ENCODE data around the gene NELFE.
"Not testable (repeated sequence)": the region's sequence is repeated elsewhere in the genome, so short reads cannot be mapped to it uniquely, and the experiment has no call there.

Gene NELFE

DNA sequence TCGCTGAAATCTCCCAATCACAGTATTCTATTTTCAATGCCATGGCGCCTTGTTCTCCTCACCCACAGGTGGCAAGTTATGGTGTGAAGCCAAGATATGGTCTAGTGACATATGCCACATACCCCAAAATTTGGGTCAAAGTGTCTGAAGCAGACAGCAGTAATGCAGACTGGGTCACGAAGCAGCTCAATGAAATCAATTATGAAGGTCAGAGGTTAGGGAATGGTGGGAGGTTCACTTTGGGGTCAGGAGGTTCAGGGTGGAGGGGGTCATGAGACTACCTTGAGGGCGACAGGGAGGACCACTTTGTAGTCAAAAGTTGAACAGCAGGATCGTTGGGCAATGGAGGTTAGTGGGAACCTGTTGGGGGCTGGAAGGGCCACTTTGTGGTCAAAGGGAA, 10.5 kb downstream of the NELFE start:
- no peak for DNase-seq

DNA sequence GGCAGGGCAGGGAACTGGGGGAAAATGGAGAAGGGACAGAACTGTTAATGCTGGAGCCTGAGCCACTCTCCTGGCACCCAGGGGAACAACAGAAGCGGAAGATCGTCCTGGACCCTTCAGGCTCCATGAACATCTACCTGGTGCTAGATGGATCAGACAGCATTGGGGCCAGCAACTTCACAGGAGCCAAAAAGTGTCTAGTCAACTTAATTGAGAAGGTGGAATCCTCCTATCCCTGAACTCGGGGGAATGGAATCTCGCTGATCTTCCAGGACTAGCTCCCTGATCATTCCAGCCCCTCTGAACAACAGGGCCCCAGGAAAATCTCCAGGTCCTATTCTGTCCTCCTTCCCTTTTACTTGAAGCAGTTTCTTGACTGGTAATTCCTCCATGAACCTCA, 10.9 kb downstream of the NELFE start:
- no peak for DNase-seq

DNA sequence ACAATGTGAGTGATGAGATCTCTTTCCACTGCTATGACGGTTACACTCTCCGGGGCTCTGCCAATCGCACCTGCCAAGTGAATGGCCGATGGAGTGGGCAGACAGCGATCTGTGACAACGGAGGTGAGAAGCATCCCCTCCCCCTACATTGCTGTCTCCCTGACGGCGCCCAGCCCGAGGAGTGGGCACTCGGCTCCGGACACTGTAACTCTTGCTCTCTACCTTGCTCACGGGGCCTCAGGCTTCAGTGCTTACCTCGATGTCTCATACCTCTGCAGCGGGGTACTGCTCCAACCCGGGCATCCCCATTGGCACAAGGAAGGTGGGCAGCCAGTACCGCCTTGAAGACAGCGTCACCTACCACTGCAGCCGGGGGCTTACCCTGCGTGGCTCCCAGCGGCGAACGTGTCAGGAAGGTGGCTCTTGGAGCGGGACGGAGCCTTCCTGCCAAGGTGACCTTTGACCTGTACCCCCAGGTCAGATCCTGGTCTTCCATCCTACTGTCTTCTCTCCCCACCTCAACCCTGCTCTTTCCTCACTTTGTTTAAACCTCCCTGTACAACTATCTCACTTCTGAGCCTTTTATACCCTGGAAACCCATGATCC, 11.6 kb downstream of the NELFE start:
- no peak for DNase-seq

DNA sequence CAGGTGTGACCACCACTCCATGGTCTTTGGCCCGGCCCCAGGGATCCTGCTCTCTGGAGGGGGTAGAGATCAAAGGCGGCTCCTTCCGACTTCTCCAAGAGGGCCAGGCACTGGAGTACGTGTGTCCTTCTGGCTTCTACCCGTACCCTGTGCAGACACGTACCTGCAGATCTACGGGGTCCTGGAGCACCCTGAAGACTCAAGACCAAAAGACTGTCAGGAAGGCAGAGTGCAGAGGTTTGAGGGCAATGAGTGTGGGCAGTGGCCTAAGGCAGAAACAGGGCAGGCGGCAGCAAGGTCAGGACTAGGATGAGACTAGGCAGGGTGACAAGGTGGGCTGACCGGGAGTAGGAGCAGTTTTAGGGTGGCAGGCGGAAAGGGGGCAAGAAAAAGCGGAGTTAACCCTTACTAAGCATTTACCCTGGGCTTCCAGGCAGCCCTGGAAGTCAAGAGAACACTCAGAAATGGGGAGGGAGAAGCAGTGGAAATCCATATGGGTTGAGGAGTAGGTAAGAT, 12.3 kb downstream of the NELFE start:
- DNase-seq: no peak

DNA sequence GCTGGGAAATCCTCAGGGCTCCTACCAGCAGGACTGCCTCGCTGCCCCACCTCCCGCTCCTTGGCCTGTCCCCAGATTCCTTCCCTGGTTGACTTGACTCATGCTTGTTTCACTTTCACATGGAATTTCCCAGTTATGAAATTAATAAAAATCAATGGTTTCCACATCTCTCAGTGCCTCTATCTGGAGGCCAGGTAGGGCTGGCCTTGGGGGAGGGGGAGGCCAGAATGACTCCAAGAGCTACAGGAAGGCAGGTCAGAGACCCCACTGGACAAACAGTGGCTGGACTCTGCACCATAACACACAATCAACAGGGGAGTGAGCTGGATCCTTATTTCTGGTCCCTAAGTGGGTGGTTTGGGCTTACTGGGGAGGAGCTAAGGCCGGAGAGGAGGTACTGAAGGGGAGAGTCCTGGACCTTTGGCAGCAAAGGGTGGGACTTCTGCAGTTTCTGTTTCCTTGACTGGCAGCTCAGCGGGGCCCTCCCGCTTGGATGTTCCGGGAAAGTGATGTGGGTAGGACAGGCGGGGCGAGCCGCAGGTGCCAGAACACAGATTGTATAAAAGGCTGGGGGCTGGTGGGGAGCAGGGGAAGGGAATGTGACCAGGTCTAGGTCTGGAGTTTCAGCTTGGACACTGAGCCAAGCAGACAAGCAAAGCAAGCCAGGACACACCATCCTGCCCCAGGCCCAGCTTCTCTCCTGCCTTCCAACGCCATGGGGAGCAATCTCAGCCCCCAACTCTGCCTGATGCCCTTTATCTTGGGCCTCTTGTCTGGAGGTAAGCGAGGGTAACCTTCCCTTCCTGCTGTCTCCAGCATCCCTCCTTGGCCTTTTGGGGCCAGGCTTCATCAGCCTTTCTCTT, 13.0 kb downstream of the NELFE start, which contains the start of gene CFB:
Gene CFB (plus strand): TSS at position 589 of the 863 bp plus-strand sequence. CDS start 127 bp downstream, at position 716.
- DNase-seq: no peak

DNA sequence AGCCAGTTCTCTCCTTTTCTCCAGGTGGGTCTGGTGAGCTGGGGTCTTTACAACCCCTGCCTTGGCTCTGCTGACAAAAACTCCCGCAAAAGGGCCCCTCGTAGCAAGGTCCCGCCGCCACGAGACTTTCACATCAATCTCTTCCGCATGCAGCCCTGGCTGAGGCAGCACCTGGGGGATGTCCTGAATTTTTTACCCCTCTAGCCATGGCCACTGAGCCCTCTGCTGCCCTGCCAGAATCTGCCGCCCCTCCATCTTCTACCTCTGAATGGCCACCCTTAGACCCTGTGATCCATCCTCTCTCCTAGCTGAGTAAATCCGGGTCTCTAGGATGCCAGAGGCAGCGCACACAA, 13.6 kb downstream of the NELFE start:
- DNase-seq: no peak

DNA sequence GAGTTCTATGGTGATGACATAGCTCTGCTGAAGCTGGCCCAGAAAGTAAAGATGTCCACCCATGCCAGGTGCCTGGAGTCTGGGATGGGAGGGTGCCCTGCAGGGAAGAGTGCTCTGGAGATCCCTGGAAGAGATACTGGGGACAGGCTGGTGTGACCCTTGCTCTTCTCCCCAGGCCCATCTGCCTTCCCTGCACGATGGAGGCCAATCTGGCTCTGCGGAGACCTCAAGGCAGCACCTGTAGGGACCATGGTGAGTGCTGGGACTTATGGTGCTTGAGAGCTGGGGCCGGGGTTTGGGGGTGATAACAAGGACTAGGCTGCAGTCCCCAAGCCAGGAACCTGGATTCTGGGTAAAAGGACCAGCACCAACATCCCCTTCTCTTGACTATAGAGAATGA, 15.0 kb downstream of the NELFE start:
- DNase-seq: no peak

DNA sequence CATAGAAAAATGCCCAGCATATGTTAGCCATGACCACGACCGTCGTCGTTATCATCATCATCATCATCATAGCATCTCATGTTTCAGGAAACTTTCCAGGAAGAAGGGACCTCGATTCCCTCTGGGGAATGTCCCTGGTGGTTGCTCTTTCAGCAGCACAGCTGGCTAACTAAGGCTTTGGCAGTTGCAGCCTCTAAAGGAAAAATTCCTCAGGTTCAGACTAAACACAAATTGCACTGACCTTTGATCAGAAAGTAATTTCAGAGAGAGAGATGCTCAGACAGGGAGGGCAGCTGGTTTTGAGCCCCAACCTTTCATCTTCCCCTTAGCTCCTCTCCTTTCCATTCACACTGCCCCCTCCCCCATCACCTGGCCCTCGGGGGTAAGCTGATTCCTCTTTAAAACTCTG, 18.5 kb downstream of the NELFE start:
- no peak for DNase-seq

DNA sequence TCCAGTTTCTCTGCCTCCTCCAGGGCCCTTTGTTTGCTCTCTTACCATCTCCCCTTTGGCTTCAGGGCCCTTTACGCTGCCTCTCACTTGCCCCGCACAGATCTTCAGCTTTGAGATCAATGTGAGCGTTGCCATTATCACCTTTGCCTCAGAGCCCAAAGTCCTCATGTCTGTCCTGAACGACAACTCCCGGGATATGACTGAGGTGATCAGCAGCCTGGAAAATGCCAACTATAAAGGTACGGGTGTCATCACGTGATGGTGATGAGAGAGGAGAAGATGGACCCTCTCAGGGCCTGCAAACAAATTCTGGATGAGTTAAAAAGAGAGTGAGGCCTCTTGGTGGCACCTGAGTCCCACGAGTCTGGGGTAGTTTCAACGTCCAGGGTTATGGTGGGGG, 22.9 kb downstream of the NELFE start:
- no peak for DNase-seq

DNA sequence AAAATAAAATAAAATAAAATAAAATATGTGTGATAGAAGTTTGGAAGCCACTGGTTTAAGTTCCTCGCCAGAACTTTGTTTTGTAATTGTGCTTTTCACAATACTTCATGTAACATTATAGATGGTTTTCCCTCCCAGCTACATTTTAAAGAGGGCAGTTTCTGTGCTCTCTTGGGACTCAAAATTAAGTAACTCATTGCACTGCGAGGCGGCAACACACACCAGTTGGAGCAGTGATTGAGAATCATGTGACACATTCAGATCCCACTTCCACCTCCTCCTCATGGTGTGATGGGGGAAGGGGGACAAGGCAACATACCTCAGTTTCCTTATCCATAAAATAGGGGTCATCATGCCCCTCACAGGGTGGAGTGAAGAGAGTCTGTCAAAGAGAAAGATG, 23.8 kb downstream of the NELFE start:
- DNase-seq: no peak

DNA sequence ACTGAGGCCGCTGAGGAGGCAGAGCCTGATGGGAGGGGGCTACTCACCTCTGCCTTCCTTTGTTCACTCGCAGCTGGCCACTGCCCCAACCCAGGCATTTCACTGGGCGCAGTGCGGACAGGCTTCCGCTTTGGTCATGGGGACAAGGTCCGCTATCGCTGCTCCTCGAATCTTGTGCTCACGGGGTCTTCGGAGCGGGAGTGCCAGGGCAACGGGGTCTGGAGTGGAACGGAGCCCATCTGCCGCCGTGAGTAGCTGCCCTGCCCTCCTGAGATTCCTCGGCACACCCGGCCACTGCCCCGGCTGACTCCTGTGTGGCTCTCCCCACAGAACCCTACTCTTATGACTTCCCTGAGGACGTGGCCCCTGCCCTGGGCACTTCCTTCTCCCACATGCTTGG, 25.2 kb downstream of the NELFE start:
- no peak for DNase-seq

DNA sequence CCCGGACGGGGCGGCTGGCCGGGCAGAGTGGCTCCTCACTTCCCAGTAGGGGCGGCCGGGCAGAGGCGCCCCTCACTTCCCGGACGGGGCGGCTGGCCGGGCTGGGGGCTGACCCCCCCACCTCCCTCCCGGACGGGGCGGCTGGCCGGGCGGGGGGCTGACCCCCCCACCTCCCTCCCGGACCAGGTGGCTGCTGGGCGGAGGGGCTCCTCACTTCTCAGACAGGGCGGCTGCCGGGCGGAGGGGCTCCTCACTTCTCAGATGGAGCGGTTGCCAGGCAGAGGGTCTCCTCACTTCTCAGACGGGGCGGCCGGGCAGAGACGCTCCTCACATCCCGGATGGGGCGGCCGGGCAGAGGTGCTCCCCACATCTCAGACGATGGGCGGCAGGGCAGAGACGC, 26.6 kb downstream of the NELFE start:
- DNase-seq: not testable (repeated sequence)

DNA sequence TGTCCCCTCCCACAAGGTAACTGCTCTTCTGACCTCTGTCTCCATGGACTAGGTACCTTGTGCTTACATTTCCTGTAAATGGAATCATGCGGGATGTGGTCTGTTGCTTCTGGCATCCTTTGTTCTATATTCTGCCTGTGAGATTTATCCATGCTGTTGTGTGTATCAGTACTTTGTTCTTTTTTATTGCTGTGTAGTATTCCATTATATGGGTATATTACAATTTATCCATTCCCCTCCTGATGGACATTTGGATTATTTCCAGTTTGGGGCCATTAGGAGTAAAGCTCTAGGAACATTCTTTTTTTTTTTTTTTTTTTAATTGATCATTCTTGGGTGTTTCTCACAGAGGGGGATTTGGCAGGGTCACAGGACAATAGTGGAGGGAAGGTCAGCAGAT, 27.8 kb downstream of the NELFE start:
- no peak for DNase-seq

DNA sequence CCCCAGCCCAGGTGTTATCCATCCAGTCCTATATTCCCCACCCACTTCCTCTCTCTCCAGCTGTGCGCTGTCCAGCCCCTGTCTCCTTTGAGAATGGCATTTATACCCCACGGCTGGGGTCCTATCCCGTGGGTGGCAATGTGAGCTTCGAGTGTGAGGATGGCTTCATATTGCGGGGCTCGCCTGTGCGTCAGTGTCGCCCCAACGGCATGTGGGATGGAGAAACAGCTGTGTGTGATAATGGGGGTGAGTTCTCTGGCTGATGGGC, 30.2 kb downstream of the NELFE start:
- no peak for DNase-seq

DNA sequence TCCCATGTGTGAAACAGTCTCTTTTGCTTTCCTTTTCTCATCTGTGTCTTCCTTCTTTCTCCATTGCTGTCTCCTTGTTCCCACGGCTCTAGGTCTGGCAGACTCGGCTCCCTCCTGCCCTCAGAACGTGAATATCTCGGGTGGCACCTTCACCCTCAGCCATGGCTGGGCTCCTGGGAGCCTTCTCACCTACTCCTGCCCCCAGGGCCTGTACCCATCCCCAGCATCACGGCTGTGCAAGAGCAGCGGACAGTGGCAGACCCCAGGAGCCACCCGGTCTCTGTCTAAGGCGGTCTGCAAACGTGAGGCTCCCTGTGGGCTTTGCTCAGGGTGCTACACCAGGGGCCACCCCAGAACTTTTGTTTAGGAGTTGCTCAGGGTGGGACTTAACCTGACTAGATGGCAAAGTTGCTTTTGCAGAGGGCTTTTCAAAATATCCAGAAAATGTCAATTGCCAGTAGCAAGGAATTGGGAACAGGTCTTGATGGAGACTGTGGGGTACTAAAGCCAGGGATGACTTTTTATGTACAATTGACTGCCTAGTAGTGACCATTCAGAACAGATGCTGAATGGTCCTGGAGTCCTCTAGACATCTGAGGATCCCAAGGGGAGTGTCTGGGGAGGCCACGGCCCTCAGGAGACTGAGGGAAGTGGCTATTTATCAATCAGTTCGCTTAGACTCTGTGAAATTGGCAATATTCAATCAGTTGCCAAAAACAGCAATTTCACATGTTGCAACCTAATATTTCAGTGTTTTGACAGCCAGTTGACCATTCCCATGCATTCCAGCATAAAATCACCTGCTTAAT, 30.7 kb downstream of the NELFE start:
- DNase-seq: no peak

DNA sequence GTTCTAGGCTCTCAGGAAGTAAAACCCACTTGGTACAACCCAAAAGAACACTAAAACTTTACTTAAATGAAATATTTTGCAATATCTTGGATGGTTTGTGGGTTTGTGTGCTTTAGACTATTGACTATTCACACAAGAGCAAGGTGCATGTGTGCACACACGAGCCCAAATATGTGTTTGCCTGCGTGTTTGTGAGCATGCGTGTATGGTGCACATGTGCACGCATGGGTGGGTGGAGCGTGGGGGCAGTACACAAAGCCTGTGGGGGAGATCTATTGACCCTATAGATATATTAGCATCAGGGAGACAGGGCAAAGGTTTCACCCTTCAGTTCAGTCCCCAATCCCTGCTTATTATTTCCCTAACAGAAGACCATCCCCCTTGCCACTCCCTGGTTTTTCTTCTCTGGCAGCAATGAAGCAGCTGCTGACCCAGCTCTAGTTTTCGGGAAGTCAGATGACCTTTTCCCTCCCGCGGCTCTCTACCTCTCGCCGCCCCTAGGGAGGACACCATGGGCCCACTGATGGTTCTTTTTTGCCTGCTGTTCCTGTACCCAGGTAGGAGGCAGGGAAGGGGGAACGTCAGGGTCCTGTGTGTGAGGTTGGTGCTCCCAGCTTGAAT, 31.4 kb downstream of the NELFE start, which contains the start of gene C2:
Gene C2 (plus strand): TSS at position 476 of the 621 bp plus-strand sequence. CDS start 36 bp downstream, at position 512.
- no peak for DNase-seq

DNA sequence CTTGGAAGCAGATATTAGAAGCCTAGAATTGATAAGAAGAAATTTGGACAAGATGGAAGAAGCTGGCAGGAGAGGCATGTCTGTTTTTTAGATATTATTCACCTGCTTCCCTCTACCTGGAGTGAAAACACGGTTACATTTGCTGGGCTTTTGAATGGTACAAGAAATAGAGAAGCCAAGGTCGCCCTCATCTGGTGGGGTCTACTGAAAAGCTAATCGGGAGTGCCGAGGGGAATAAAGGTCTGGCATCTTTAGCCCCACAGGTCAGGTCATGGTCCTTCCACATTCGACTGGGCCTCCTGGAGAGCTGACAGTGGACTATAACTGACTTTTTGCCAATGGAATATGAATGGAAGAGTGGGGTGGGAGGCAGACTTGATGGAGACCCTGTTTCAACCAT, 35.8 kb downstream of the NELFE start:
- no peak for DNase-seq

DNA sequence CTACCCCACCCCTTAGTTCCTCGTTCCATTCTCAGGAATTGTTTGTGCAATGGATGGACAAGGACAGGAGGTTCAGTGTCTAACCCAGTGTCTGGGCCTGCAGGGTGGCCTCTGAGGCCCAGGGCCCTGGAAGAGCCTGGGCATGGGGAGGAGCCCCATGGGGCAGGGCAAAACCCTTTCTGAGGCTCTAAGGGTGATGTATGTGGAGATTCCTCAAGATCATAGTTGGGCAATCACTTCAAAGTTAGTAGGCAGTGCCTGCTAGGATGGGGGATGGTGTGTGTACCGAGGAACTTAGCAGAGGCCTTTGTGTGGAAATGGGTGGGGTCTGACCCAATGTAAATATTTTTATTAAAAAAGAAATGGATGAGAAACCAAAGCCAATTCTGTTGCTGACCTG, 38.0 kb downstream of the NELFE start:
- DNase-seq: no peak

DNA sequence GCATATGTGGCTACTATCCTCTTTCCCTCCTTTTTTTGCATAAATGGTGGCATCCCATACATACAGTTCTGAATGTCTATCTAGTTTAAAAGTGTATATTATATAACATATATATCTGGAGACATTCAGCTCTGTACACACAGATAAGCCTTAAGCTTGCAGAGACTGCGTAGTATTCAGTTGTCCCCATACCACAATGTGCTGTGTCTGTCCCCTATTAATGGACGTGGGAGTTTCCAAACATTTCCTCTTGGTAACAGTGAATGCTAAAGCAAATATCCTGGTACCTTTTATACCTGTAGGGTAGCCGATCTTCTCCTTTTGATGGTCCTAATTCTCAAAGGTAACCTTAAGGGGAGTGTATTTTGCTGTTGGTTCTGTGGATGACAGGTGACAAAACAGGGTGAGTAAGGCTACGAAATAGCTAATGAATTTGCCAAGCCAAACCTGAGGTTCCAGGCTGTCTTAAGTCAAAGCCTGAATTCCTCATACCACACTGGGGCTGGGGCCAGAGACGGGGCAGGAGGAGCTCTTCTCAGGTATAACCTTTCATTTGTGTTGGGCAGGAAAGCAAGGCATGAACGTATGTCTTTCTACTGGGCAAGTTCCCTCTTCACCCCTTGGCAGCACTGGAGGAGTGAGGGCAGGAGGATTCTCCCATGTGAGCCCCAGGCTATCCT, 39.0 kb downstream of the NELFE start:
- DNase-seq: no peak

DNA sequence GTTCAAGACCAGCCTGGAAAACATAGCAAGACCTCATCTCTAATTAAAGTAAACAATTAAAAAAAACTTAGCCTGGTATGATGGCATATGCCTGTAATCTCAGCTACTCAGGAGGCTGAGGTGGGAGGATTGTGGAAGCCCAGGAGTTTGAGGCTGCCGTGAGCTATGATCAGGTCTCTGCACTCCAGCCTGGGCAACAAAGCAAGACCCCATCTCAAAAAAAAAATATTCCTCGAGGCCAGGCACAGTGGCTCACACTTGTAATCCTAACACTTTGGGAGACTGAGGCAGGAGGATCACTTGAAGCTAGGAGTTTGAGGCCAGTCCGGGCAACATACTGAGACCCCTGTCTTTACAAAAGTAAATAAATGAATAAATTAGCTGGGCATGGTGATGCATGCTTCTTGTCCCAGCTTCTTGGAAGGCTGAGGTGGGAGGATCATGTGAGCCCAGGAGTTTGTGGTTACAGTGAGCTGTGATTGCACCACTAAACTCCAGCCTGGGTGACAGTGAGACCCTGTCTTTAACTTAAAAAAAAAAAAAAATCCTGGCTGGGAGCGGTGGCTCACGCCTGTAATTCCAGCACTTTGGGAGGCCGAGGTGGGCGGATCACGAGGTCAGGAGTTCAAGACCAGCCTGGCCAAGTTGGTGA, 40.6 kb downstream of the NELFE start:
- DNase-seq: no peak

DNA sequence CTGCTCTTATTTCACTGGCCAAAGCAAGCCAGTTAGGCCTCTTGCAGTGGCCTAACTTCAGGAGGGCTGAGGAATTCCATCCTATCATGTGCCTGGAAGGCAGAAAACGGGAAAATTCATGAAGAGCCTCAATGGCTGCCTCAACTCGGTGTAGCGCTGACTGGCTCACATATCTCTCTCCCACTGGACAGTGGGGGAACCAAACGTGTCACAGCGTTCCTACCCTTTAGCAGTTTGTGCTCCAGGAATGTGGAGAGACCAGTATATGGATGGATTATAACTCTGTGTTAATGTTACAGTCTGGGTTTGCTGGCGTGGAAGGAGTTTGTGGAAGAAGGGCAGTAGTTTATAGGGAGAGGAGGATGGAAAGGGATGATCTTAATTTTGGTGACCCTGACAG, 43.0 kb downstream of the NELFE start:
- DNase-seq: no peak

DNA sequence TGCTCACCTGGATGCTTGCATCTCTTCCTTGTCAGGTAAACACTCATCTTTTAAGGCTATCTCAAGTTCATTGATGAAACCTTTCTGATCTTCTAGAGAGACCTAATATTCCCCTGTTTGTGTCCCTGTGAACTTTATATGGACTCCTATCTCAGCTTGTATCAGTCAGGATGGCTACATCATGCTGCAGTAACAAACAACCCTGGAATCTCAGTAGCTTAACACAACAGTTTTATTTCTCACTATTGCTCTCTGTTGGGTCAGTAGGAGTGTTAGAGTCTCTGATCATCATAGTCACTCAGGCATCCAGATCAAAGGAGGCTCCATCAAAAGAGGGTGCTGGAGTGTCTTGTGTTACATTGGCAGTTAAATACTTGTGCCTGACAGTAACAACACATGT, 43.4 kb downstream of the NELFE start:
- DNase-seq: no peak
